Placental pericyte (primary cell): ENCODE measurements around the gene GSTM5. TPM values are rescaled to one million over a fixed set of nuclear protein-coding genes. Genes with fewer than 3 reads are reported as not detected.

Source experiments
- total RNA-seq: library from RNA; depleted of rRNA; stranded (reverse); fragments of >200 nt; gene quantifications from 2 replicates; pipeline ENCODE4 v1.2.3, GENCODE V29; 2012

The GSTM5 gene
- total RNA-seq = 0.22 and 0.43 TPM in 2 replicates

GRCh38 chr1:109711593-109712320 is at the start of gene GSTM5:
Gene GSTM5, plus strand, starts transcription at chr1:109712251. Its CDS starts 62 bp downstream, at chr1:109712313.

DNA sequence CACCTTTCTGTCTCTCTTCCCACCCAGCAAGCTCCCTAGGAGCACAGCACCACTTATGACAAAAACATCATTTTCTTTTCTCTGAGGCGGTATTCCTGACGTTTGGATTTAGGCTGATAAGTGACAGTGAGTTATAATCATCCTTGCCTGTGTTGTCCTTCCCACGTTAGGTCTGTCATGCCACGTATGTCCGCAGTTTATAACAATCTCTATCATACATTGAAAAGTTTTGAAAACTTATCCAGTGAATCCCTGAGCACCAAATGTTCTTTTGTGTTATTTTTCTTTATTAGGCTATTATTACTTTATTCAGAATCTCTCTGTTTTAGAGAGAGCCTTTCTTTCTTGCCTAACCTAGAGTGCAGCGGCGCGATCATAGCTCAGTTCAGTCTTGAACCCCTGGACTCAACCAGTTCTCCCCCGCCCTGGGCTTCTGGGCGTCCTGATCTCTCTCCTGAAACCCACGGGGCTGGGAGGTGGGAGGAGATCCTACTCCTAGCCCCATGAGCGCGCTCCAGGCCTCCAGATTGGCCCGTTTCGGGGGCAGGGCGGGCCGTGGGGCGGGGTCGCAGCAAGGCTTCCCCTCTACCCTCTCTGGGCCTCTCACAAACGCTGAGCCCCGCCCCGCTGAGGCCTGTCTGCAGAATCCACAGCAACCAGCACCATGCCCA is 44.5 kb upstream of the GSTM5 start, which contains the start of gene GSTM2:
TSS of gene GSTM2 (plus strand) at position 606 of the 671 bp plus-strand sequence. CDS start at position 665, 59 bp downstream.

GRCh38 chr1:109687641-109688499 is 24.2 kb upstream of the GSTM5 start, which contains the start of gene GSTM1:
Gene GSTM1, plus strand, starts transcription at chr1:109687817. Its CDS starts 57 bp downstream, at chr1:109687874.

DNA sequence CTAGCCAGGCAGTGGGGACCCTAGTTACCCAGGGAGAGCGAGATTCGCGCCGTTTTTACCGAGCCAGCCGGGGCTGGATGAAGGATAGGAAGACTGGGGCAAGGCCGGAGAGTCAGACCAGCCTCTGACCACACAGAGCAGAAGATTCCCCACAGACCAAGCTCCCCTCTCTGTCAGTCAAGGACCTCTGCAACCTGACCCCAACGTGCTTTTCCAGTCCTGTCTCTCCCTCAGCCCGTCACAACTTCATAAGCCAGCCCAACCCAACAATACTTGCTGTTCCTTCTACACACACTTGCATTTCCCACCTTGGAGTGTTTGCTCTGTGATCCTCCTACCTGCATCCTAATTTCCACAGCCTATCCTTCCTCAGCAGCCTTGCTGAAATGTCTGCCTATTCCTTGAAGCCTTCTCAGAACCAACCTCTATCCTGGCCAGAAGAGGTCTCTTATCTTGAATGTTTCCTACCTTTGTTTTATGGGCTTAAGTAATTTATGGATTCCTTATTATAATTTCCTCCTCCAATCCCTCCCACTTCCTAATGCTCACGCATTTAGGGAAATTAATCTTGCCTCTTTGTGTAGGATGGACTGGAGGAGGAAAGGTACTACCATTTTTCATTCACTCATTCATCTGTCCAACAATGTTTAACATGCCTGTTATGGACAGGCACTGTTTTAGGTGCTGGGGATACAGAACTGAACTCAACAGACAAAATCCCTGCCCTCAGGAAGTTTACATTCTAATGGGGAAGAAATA is 28.7 kb downstream of the GSTM5 start, which contains the start of gene GSTM3:
TSS of gene GSTM3 (minus strand) at position 424 of the 759 bp plus-strand sequence. CDS start 751 bp downstream, outside the sequence.

DNA sequence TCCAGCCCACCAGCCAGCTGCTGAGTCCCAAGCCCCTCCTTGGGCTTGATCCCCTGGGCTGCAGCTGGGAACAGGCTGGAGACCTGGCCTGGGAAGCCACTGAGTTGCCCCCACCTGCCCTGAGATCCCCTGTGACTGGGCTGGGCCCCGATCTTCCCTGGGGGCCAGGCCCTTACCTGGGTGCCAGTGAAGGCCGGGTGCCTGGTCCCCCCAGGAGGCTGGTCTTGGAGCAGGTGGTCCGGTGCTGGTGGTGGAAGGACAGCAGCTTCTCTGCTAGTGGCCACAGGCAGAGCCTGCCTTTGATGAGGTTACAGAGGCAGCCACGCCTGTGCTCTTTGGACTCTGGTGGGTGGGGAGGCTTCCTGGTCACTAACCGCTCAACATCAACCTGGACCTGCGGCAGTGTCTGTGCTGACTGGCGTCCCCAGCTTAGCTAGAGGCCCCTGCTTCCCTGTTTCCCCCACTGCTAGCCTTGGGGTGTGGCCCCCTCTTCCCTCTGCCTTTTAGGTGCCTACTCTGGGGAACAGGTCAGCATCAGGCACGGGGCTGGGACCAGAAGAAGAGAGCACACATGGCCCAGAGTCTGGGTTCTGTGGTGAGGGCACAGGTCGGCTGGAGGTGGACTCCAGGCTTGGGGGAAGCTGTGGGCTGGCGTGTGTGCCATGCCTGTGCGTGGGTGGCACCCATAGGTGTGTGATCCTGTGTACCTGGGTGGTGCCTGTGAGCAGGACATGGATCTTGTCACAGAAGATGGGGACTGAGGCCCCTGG is 51.8 kb downstream of the GSTM5 start, which contains the start of gene EPS8L3:
TSS of gene EPS8L3 (minus strand) at position 278 of the 770 bp plus-strand sequence. CDS start 2,174 bp downstream, outside the sequence.

Other genes with a start within 250 kb of the GSTM5 start
- gene SYPL2, start 245.7 kb upstream of the GSTM5 start, total RNA-seq = 0.44 and 1.6 TPM in 2 replicates
- 2.0 and 4.0 TPM in 2 replicates for gene ATXN7L2, start 228.3 kb upstream of the GSTM5 start, total RNA-seq
- gene CYB561D1, start 218.2 kb upstream of the GSTM5 start, total RNA-seq = 4.8 and 6.7 TPM in 2 replicates
- gene AMIGO1, start 202.5 kb upstream of the GSTM5 start, total RNA-seq = 0.43 and 1.1 TPM in 2 replicates
- 0.57 TPM in 1 of 2 replicates, not detected in the other for gene GPR61, start 172.4 kb upstream of the GSTM5 start, total RNA-seq
- 11.6 and 19.9 TPM in 2 replicates for gene GNAI3, start 163.6 kb upstream of the GSTM5 start, total RNA-seq
- gene GNAT2, start 92.6 kb upstream of the GSTM5 start, total RNA-seq = 0.44 TPM in 1 of 2 replicates, not detected in the other
- 92.6 and 124 TPM in 2 replicates for gene AMPD2, start 92.4 kb upstream of the GSTM5 start, total RNA-seq
- gene GSTM4, start 56.2 kb upstream of the GSTM5 start, total RNA-seq = 13.6 and 14.4 TPM in 2 replicates
- 7.6 and 16.0 TPM in 2 replicates for gene GSTM2, start 44.2 kb upstream of the GSTM5 start, total RNA-seq
- gene GSTM1, start 24.4 kb upstream of the GSTM5 start, total RNA-seq = not detected in 2 replicates
- gene GSTM3, start 28.8 kb downstream of the GSTM5 start, total RNA-seq = 21.8 and 126 TPM in 2 replicates
- not detected in 2 replicates for gene EPS8L3, start 51.7 kb downstream of the GSTM5 start, total RNA-seq
- 28.8 and 148 TPM in 2 replicates for gene CSF1, start 198.6 kb downstream of the GSTM5 start, total RNA-seq